Mononuclear cell (primary cell): ENCODE data around the gene ELAVL1. TPM values are rescaled to one million over a fixed set of nuclear protein-coding genes. Genes with fewer than 3 reads are reported as not detected.

Source experiments
- H3K27me3 ChIP-seq: 2 replicates; pipeline ENCODE4 v1.6.0; 2011; ENCODE audit warnings: low read length, control low read depth; ENCODE audit not compliant: insufficient read depth
- H3K4me1 ChIP-seq: 2 replicates; pipeline ENCODE4 v1.5.1; 2011; ENCODE audit warnings: mild to moderate bottlenecking, low read length, control low read depth; ENCODE audit not compliant: insufficient read depth
- H3K4me3 ChIP-seq: 2 replicates; pipeline ENCODE4 v1.5.1; 2011; ENCODE audit warnings: mild to moderate bottlenecking, low read length, moderate library complexity
- H3K9me3 ChIP-seq: 2 replicates; pipeline ENCODE4 v1.5.1; 2011; ENCODE audit warnings: low read depth, mild to moderate bottlenecking, control low read depth, low read length
- total RNA-seq: library from RNA; depleted of rRNA; stranded (reverse); fragments of >200 nt; gene quantifications from one replicate; pipeline ENCODE4 v1.2.3, GENCODE V29; 2012

The ELAVL1 gene
- total RNA-seq, 1 donor = 9.2 TPM

DNA sequence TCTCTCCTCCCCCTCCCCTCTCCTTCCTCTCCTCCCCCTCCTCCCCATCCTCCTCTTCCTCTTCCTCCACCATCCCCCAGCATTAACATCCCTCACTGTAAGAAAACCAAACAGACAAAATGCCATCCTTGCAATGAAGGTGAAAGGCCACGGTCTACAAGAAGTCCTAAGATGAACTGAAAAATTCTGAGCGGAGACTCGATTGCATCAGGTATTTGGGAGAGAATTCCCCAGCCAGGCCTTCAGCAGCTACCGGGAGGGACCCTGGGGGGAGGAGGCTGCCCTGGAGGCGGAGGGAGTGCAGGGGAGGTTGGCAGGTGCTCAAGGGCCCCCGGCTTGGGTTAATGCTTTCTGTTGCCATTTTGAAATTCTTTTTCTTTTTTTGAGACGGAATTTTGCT lies 51.9 kb downstream of the ELAVL1 start:
- H3K4me3 ChIP-seq = no peak overlapping the region
- H3K9me3 ChIP-seq = no peaks in the 10 kb centered on the region
- no peaks in the 10 kb centered on the region for H3K4me1 ChIP-seq
- no peaks in the 10 kb centered on the region for H3K27me3 ChIP-seq

DNA sequence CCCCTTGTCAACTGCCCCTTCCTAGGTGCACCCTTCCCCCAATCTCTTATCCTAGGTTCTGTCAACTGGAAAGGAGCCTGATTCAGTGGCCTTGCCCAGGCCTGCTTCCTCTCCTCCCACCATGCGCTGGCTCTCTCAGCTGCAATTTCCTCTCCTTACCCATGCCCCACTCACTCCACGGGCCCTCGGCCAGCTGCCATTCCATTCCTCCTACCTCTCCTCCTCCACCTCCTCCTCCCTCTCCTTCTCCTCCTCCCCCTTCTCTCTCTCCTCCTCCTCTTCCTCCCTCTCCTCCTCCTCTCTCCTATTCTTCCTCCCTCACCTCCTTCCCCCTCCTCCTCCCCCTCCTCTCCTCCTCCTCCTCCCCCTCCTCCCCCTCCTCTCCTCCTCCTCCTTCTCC lies 52.4 kb downstream of the ELAVL1 start:
- Histone ChIP-seq H3K9me3 (no peaks in the 10 kb centered on the region), H3K4me3 (no peak overlapping the region), H3K4me1 (no peaks in the 10 kb centered on the region), H3K27me3 (no peaks in the 10 kb centered on the region)

DNA sequence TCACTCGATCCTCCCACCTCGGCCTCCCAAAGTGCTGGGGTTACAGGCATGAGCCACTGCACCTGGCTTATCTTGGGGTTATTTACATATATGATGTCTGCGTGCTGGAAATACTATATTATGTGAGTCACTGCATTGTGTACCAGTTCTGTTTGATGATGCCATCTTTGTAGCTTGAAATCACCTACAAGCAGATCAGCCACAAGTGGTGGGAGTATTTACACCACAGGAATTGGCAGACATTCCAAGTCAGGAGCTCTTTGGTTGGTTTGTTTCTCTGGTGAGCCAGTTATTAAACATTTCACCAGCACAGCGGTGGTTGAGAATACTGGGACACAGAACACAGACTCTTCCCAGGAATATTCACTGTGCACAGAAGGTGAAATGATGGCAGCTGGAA lies 57.5 kb downstream of the ELAVL1 start:
- peaks cover 11% of the 10 kb centered on the region for H3K4me1 ChIP-seq
- no peaks in the 10 kb centered on the region for H3K27me3 ChIP-seq
- H3K9me3 ChIP-seq = no peaks in the 10 kb centered on the region
- H3K4me3 ChIP-seq = no peak overlapping the region

DNA sequence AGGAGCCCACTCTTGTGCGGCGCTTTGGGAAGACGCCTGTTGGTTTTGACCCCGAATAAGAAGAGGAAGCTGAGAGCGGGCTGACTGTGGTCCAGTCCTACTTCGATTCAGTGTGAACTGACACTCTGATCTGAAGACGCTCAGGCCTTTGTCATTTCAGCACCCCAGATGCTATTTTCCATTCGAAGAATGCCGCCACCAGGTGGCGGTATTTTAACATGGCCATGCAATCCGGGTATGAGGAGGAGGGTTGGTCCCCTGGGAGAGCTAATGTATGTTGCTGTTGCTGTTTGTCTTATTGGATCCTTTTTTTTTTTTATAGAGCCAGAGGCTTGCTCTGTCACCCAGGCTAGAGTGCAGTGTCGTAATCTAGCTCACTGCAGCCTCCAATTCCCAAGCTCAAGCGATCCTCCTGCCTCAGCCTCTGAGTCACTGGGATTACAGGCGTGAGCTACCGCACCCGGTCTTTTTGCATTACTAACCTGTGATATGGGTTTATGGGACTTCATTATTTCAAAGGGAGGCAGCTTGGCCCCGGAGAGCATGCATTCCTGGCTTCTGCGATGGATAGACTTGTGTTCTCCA lies 61.2 kb downstream of the ELAVL1 start:
- Histone ChIP-seq H3K27me3 (no peaks in the 10 kb centered on the region), H3K9me3 (no peaks in the 10 kb centered on the region), H3K4me3 (peak overlapping the region; percentile 73), H3K4me1 (peaks cover 22% of the 10 kb centered on the region)

DNA sequence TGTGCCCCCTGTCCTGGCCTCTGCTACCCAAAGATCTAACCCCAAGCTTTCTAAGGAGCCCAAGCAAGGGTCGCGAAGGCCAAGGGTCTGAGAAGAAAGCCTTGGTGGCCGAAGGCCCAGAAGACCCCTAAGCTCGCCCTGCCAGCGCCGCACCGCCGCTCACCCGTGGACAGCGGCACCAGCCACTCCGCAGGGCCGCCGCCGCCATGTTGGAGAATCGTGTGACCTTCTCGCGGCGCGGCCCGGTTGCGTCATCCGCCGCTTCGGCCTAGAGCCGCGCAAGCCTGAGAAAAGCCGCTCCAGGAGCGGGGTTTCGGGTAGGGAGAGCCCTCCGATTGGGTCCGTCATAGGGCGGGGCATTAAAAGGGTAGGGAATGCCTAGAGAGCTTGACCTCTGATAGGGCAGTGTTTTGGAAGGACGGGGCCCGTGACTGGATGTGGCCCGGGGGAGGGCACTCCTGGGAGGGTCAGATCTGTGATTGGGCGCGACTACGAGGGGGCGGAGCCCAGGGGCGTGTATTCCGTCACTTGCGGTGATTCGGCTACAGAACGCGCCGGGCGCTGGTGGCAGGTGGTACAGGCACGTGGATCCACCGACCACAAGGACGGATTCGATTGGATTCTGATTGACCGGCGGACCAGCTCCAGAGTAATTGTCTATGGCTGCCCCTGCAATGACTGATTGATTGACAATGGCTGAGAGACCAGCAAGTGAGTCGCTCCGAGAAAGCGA lies 61.8 kb downstream of the ELAVL1 start, which contains the start of gene TIMM44:
TIMM44 (minus strand) TSS at position 223 of the 733 bp plus-strand sequence; CDS start at position 208, 15 bp downstream.
- Histone ChIP-seq H3K4me1 (peaks cover 22% of the 10 kb centered on the region), H3K9me3 (no peaks in the 10 kb centered on the region), H3K4me3 (peak within 1 kb of the TSS; percentile 73), H3K27me3 (no peaks in the 10 kb centered on the region)

DNA sequence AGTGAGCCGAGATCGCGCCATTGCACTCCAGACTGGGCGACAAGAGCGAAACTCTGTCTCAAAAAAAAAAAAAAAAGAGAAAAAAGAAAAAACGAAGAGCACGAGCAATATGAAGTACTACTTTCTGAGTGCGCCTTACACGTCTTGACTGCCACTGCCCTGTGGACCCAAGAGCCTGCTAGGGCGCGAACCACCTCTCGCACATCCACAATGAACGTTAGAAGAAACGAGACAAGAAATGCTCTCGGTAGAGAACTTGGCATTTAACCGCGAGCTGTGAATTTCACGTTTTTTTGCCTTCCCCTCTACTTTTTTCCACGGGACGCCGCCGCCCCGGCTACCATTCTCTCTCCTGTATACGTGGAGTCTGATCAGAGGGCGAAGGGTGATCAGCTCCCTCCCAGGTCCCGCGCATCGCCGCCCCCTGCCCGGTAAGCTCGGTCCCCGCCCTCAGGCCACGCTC lies 62.4 kb downstream of the ELAVL1 start:
- Histone ChIP-seq H3K4me1 (peaks cover 22% of the 10 kb centered on the region), H3K9me3 (no peaks in the 10 kb centered on the region), H3K27me3 (no peaks in the 10 kb centered on the region), H3K4me3 (peak overlapping the region; percentile 73)

DNA sequence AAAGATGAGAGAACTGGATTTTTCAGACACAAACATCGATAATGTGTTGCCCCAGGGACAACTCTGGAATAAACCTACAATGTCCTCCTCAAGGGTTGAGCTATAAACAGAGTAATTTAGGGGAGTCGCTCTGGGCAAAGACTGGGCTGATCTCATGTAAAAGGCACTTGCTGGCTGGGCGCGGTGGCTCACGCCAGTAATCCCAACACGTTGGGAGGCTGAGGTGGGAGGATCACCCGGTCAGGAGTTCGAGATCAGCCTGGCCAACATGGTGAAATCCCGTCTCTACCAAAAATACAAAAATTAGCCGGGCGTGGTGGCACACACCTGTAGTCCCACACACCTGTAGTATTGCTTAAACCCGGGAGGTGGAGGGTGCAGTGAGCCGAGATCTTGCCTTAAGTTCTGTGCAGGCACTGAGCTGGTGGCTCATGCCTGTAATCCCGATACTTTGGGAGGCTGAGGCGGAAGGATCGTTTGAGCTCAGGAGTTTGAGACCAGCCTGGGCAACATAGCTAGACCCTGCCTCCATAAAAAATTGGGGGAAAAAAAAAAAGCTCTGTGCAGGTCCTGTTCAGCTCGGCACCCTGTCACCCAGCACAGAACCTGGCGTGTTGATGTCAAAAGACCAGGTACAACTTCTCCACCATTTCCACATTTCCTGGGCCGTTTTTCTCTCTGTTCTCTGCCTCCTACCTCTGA lies 63.4 kb downstream of the ELAVL1 start:
- Histone ChIP-seq H3K27me3 (no peaks in the 10 kb centered on the region), H3K4me3 (no peak overlapping the region)

DNA sequence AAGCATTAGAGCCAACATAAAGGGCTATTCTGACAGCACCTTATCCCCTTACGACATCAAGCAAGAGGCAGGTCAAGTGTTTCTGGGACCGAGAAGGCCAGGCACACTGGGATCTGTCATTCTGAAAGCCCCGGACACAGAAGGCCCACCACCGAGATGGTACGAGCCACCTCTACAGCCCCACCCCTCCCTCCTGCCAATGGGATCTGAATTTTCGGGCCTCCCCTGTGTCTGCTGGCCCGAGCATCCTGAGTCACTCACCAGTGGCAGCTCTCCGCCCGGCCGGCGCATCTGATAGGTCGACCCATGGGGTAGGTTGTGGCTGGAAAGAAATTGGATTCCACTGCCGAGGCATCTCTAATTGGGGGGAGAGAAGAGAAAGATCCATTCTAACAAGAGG lies 64.6 kb downstream of the ELAVL1 start:
- Histone ChIP-seq H3K4me1 (peaks cover 22% of the 10 kb centered on the region), H3K9me3 (no peaks in the 10 kb centered on the region), H3K27me3 (no peaks in the 10 kb centered on the region), H3K4me3 (no peak overlapping the region)

More for the DNA sequence above, 63.4 kb downstream of the ELAVL1 start:
- Histone ChIP-seq H3K9me3 (no peaks in the 10 kb centered on the region), H3K4me1 (peaks cover 22% of the 10 kb centered on the region)

DNA sequence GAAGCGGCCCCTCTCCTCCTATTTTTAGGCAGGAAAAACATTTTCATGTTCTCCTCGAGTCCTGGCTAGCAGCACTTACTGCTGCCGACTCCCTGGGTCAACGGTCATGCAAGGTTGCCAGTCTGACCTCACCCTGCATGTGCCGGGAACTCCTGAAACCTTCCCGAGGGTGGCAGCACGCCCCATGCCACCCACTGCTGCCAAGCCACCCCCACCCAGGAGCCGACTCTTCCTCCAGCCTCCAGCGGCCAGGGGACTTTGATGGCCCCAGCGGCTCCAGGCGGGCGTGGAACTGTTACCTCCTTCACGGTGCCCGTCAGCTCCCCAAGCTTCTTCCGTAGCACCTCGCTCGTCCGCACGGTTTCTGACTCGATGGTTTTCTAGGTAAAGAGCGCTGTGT lies 70.7 kb downstream of the ELAVL1 start:
- Histone ChIP-seq H3K27me3 (no peaks in the 10 kb centered on the region), H3K4me3 (no peak overlapping the region), H3K4me1 (no peaks in the 10 kb centered on the region)

DNA sequence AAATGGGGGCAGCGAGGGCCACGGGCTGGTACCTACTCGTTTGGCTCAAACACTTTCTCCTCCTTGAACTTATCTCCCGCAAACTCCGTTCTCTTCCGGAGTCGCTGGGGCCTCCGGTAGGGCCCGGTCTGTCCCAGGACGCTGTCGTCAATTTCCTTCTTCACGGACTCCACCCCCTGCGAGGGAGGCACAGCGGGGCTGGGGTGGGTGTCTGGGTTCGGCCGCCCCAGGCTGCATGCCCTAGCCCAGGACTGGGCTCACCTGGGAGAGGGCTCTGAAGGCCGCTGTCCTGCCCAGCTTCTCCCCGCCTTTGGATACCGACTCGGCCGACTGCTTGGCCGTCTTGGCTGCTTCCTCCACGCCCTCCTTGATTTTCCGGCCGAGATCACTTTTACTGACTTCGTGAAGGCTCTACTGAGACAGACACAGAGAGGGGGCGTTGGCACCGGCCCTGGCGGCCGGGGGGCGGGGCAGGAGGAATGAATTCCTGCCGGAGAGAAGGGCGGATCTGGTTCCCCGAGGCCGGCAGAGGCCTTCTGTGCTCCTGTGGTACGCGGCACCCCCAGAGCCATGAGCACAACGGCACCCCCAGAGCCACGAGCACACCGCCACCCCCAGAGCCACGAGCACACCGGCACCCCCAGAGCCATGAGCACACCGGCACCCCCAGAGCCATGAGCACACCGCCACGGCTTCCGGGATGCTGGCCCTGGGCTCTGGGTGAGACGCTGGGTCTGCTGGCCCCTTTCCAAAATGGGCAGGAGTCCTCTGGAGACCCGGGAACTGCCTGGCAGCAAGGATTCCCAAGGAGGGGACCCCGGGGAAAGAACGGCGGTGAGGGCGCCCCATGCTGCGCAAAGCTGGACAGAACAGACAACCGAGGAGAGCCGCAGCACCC lies 71.4 kb downstream of the ELAVL1 start:
- Histone ChIP-seq H3K4me1 (no peaks in the 10 kb centered on the region), H3K9me3 (no peaks in the 10 kb centered on the region), H3K4me3 (no peak overlapping the region), H3K27me3 (no peaks in the 10 kb centered on the region)

More for the DNA sequence above, 70.7 kb downstream of the ELAVL1 start:
- H3K9me3 ChIP-seq = no peaks in the 10 kb centered on the region

DNA sequence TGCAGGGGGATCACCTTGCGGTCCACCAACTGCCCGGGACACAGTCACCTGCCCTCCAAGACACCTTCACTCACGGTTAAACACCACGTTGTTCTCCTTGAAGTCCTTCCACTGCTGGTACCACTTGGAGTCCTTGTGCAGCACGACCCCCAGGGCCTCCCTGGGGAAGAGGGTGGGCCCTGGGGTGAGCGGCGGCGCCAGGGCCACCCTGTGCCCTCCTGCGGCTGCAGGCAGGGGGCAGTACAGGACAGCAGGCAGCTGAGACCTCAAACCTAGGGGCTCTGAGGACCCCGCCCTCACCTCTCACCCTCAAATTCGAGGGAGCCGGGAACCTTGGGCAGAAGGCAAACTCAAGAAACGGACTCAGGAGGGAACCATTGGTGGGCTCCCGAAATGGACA lies 72.0 kb downstream of the ELAVL1 start:
- no peaks in the 10 kb centered on the region for H3K27me3 ChIP-seq
- no peak overlapping the region for H3K4me3 ChIP-seq
- no peaks in the 10 kb centered on the region for H3K4me1 ChIP-seq
- H3K9me3 ChIP-seq = no peaks in the 10 kb centered on the region

DNA sequence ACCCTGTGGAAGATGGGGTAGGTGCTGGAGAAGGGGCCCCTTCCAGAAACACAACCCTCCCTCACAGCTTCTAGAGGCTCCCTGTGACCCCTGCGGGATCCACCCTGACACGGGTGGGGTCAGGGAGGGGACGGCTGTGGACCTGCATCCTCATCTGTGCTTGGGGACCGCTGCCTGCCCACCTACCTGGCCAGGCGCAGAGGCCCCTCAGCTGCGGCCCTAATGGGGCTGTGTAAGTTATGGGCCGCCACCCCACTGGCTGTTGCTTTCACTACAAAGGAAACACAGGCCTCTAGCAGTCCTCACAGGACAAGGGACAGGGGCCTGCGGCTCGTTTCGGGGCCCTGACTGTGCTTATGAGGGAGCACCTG lies 72.5 kb downstream of the ELAVL1 start:
- no peaks in the 10 kb centered on the region for H3K9me3 ChIP-seq
- no peaks in the 10 kb centered on the region for H3K4me1 ChIP-seq
- H3K4me3 ChIP-seq = no peak overlapping the region
- no peaks in the 10 kb centered on the region for H3K27me3 ChIP-seq

DNA sequence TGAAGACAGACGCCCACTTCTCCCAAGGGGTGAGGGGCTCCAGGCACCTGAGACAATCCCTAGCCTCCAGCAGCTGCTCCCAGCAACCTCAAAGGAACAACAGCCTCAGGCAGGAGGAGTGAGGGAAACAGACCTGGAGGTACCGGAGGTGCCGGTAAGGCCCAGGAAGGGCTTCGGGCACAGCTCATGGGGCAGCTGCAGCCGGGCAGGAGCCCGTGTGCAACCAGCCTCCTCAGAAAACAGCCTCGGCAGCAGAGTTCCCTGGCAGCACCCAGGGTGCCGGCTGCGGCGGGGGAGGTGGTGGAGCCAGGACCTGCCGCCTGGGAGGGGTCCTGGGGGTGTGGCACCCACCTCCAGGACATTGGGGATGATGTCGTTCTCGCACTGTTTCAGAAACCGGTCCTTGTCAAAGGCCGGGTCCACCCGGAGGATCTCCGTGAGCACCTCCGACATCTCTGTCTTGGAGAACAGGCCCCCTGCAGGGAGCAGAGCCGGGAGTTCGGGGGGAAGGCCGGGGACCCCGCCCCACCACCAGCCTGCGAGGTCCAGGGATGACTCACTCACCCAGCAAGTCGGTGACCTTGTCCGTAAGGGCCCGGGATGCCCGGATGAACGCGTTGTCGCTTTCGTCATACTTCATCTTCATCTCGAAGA lies 73.0 kb downstream of the ELAVL1 start:
- Histone ChIP-seq H3K4me1 (no peaks in the 10 kb centered on the region), H3K27me3 (no peaks in the 10 kb centered on the region), H3K4me3 (no peak overlapping the region), H3K9me3 (no peaks in the 10 kb centered on the region)
